CD4-positive, CD25-positive, alpha-beta regulatory T cell (primary cell): Measurements from ENCODE around the gene OMA1. TPM values are rescaled to one million over a fixed set of nuclear protein-coding genes. Genes with fewer than 3 reads are reported as not detected.
"Not testable (repeated sequence)": the region's sequence is repeated elsewhere in the genome, so short reads cannot be mapped to it uniquely, and the experiment has no call there.

Experiments used
- ATAC-seq, 2 donors: fragments of 150-1000 bp; cut with Tn5 transposase; one replicate each; pipeline ENCODE4 v1.10.0; 2021; ENCODE audit warnings: low read depth in 2 of 2, moderate number of reproducible peaks in 2 of 2, moderate library complexity in 1 of 2
- DNase-seq, 3 donors: peaks; one replicate each; pipeline versions ENCODE4 v3.0.0 to v3.0.0-alpha.2; 2012 to 2022; ENCODE audit warnings: mixed read lengths in 1 of 3
- H3K27ac ChIP-seq: one replicate; pipeline ENCODE4 v1.7.0; 2013; ENCODE audit warnings: mild to moderate bottlenecking, low read length; ENCODE audit not compliant: insufficient read depth, poor library complexity, severe bottlenecking
- H3K27me3 ChIP-seq: one replicate; pipeline ENCODE4 v1.7.0; 2013; ENCODE audit warnings: low read length; ENCODE audit not compliant: control insufficient read depth, insufficient read depth
- H3K36me3 ChIP-seq: one replicate; pipeline ENCODE4 v1.7.0; 2013; ENCODE audit warnings: mild to moderate bottlenecking, low read length, moderate library complexity; ENCODE audit not compliant: control insufficient read depth, insufficient read depth
- H3K4me1 ChIP-seq: 2 replicates; pipeline ENCODE4 v1.7.0; 2013; ENCODE audit warnings: mild to moderate bottlenecking, low read length; ENCODE audit not compliant: insufficient read depth, control insufficient read depth, poor library complexity, severe bottlenecking
- H3K4me3 ChIP-seq: one replicate; pipeline ENCODE4 v1.7.0; 2013; ENCODE audit warnings: low read depth, mild to moderate bottlenecking, low read length, moderate library complexity
- H3K9me3 ChIP-seq, 2 experiments: 1 replicate in 1 of 2; 2 replicates in 1 of 2; pipeline ENCODE4 v1.7.0; 2013; ENCODE audit warnings: low read length in 2 of 2, mild to moderate bottlenecking in 1 of 2, moderate library complexity in 1 of 2; ENCODE audit not compliant: control insufficient read depth in 2 of 2
- H3K27ac Mint-ChIP-seq, 3 donors: one replicate each; pipeline ENCODE4 v1.8.0; 2020 to 2022; ENCODE audit warnings: mild to moderate bottlenecking in 3 of 3, mixed read lengths in 3 of 3, moderate library complexity in 2 of 3
- H3K27me3 Mint-ChIP-seq: one replicate; pipeline ENCODE4 v1.8.0; 2022; ENCODE audit warnings: mild to moderate bottlenecking, mixed read lengths
- H3K36me3 Mint-ChIP-seq: one replicate; pipeline ENCODE4 v1.8.0; 2020; ENCODE audit warnings: mixed read lengths
- H3K4me1 Mint-ChIP-seq, 4 donors: one replicate each; pipeline ENCODE4 v1.8.0; 2020 to 2022; ENCODE audit warnings: mixed read lengths in 4 of 4, mild to moderate bottlenecking in 1 of 4
- H3K4me3 Mint-ChIP-seq, 4 donors: one replicate each; pipeline ENCODE4 v1.8.0; 2020 to 2022; ENCODE audit warnings: mild to moderate bottlenecking in 4 of 4, mixed read lengths in 4 of 4, moderate library complexity in 3 of 4
- H3K9me3 Mint-ChIP-seq, 7 donors: one replicate each; pipeline ENCODE4 v1.8.0; 2020 to 2022; ENCODE audit warnings: mixed read lengths in 7 of 7, mild to moderate bottlenecking in 3 of 7, moderate library complexity in 2 of 7
- polyA plus RNA-seq, 4 donors: library from polyadenylated mRNA; unstranded; fragments of 300-500 nt; fragmentation: Illumina TruSeq; gene quantifications; one replicate each; pipeline ENCODE4 v1.2.3, GENCODE V29; 2021
- total RNA-seq: library from RNA; stranded (reverse); gene quantifications from one replicate; pipeline ENCODE4 v1.2.3, GENCODE V29; 2022

OMA1 gene
- total and polyA plus RNA-seq, 5 donors from 2014 or later: 27.1 to 42.9 (median 37.8) TPM

GRCh38 chr1:58561633-58562032, 15.1 kb upstream of the OMA1 start:
- Mint-ChIP-seq H3K27me3 (peaks cover 61% of the 10 kb centered on the region), H3K4me1 (no peaks in the 10 kb centered on the region), H3K36me3 (no peaks in the 10 kb centered on the region), H3K9me3 (peaks cover 0 to 5% (median 1%) of the 10 kb centered on the region in 7 donors), H3K4me3 (no peak overlapping the region), H3K27ac (no peak overlapping the region)
- ATAC-seq: no peak
- DNase-seq: no peak
- Histone ChIP-seq H3K4me1 (no peaks in the 10 kb centered on the region), H3K4me3 (no peak overlapping the region), H3K36me3 (no peaks in the 10 kb centered on the region), H3K27me3 (peaks cover 7% of the 10 kb centered on the region), H3K27ac (no peak overlapping the region), H3K9me3 (peaks cover 0 to 4% of the 10 kb centered on the region in 2 experiments)

DNA sequence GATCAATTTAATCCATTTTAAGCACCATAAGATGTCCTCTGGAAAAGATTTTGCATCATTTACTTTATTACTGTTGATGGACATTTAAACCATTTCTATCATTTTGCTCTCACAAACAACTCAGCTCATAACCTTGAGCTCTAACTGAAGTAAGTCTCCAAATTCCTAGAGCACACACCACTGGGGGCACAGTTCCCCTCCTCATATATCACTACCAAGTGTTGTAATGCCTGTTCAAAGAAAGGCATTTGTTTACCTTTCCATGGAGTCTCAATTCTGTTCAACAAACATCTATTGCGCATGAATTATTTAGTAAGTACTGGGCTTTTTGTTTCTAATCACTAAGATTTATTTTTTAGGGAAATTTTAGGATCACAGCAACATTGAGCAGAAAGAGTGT, 8.9 kb upstream of the OMA1 start:
- ATAC-seq (no peak), DNase-seq (no peak)
- H3K4me3 Mint-ChIP-seq: no peak overlapping the region
- no peaks in the 10 kb centered on the region for H3K36me3 ChIP-seq
- H3K36me3 Mint-ChIP-seq: no peaks in the 10 kb centered on the region
- peaks cover 11% of the 10 kb centered on the region for H3K27me3 ChIP-seq
- H3K4me3 ChIP-seq: no peak overlapping the region
- peaks cover 0 to 5% (median 1%) of the 10 kb centered on the region in 7 donors for H3K9me3 Mint-ChIP-seq
- H3K4me1 ChIP-seq: no peaks in the 10 kb centered on the region
- peaks cover 0 to 4% of the 10 kb centered on the region in 2 experiments for H3K9me3 ChIP-seq
- no peak overlapping the region for H3K27ac ChIP-seq
- no peak overlapping the region for H3K27ac Mint-ChIP-seq
- peaks cover 37% of the 10 kb centered on the region for H3K27me3 Mint-ChIP-seq
- H3K4me1 Mint-ChIP-seq: no peaks in the 10 kb centered on the region

GRCh38 chr1:58551186-58552140, 4.9 kb upstream of the OMA1 start:
- no peak overlapping the region for H3K4me3 Mint-ChIP-seq
- H3K27ac Mint-ChIP-seq: no peak overlapping the region

DNA sequence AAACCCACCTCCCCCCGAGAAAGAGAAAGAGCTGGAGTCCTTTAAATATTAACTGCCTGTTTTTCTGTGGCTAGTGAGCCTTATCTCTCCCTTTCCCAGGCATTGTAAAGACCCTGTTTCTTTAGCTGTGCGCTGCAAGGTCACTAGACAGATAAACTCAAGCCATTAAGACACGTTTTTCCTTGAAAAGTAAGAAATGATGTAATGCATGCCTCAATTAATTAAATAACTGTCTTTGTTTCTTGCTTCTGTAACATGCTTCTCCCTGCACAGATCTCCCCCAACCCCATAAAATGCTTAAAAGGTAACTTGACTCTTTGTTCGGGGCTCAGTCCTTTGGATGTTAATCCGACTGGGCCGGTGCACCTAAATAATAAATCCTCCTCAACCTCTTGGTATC, 2.8 kb upstream of the OMA1 start:
- not testable (repeated sequence) for H3K36me3 ChIP-seq, H3K4me3 ChIP-seq, H3K36me3 Mint-ChIP-seq, DNase-seq, H3K4me1 ChIP-seq, H3K4me3 Mint-ChIP-seq, ATAC-seq, H3K9me3 Mint-ChIP-seq, H3K9me3 ChIP-seq, H3K27me3 ChIP-seq, H3K27ac ChIP-seq
- H3K27ac Mint-ChIP-seq: peak overlapping the region in 1 of 3 donors; percentile 60
- H3K4me1 Mint-ChIP-seq: peaks cover 6 to 21% (median 16%) of the 10 kb centered on the region in 4 donors
- peaks cover 14% of the 10 kb centered on the region for H3K27me3 Mint-ChIP-seq

More at GRCh38 chr1:58551186-58552140, 4.9 kb upstream of the OMA1 start:
- peaks cover 22% of the 10 kb centered on the region for H3K27me3 Mint-ChIP-seq
- H3K9me3 Mint-ChIP-seq: peaks cover 0 to 2% (median 0%) of the 10 kb centered on the region in 7 donors
- Histone ChIP-seq H3K9me3 (no peaks in the 10 kb centered on the region), H3K27ac (no peak overlapping the region), H3K4me1 (no peaks in the 10 kb centered on the region), H3K36me3 (no peaks in the 10 kb centered on the region), H3K4me3 (no peak overlapping the region), H3K27me3 (peaks cover 10% of the 10 kb centered on the region)
- no peaks in the 10 kb centered on the region for H3K36me3 Mint-ChIP-seq
- DNase-seq: no peak
- ATAC-seq: no peak
- peaks cover 0 to 6% (median 5%) of the 10 kb centered on the region in 4 donors for H3K4me1 Mint-ChIP-seq

DNA sequence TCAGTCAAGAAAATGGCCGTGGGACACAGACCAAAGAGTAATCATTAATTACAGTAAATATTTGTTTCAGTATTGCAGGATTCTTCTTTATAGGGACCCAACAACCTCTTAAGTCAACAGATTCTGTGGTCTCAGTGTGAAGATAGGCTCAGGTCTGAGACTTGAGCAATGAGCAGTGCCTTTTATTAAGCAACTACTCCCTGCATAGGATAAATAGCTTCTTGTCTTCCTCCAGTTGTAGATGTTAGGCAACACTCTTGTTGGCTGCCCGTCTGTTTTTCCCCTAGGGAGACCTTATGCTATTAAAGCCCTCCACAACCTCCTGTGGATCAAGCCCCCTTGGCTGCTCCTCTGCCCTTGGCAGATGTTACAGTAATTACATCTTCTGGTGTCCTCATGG, 1.8 kb upstream of the OMA1 start:
- Histone ChIP-seq H3K4me3 (no peak overlapping the region), H3K36me3 (no peaks in the 10 kb centered on the region), H3K4me1 (peaks cover 10% of the 10 kb centered on the region), H3K27ac (no peak overlapping the region), H3K9me3 (no peaks in the 10 kb centered on the region), H3K27me3 (peaks cover 6% of the 10 kb centered on the region)
- H3K27me3 Mint-ChIP-seq: peaks cover 12% of the 10 kb centered on the region
- H3K27ac Mint-ChIP-seq: peak overlapping the region in 1 of 3 donors; percentile 53
- H3K4me1 Mint-ChIP-seq: peaks cover 9 to 25% (median 18%) of the 10 kb centered on the region in 4 donors
- H3K4me3 Mint-ChIP-seq: peak overlapping the region in 1 of 4 donors; percentile 22
- DNase-seq (no peak), ATAC-seq (no peak)
- peaks cover 0 to 1% (median 0%) of the 10 kb centered on the region in 7 donors for H3K9me3 Mint-ChIP-seq
- no peaks in the 10 kb centered on the region for H3K36me3 Mint-ChIP-seq

GRCh38 chr1:58545591-58546519, 671 bp downstream of the OMA1 start:
- H3K9me3 ChIP-seq: no peaks in the 10 kb centered on the region
- peak; percentile 68 to 72 for ATAC-seq

GRCh38 chr1:58543260-58543659, 3.3 kb downstream of the OMA1 start:
- no peaks in the 10 kb centered on the region for H3K27me3 ChIP-seq
- H3K27ac ChIP-seq: no peak overlapping the region
- H3K27me3 Mint-ChIP-seq: peaks cover 6% of the 10 kb centered on the region
- peaks cover 16 to 36% (median 27%) of the 10 kb centered on the region in 4 donors for H3K4me1 Mint-ChIP-seq
- H3K4me3 Mint-ChIP-seq: peak overlapping the region in 1 of 4 donors; percentile 30
- H3K4me1 ChIP-seq: peaks cover 10% of the 10 kb centered on the region
- ATAC-seq (no peak), DNase-seq (no peak)
- H3K9me3 Mint-ChIP-seq: no peaks in the 10 kb centered on the region
- H3K27ac Mint-ChIP-seq: no peak overlapping the region
- H3K9me3 ChIP-seq: no peaks in the 10 kb centered on the region
- no peaks in the 10 kb centered on the region for H3K36me3 ChIP-seq
- H3K4me3 ChIP-seq: no peak overlapping the region
- H3K36me3 Mint-ChIP-seq: peaks cover under 1% of the 10 kb centered on the region

More at GRCh38 chr1:58545591-58546519, 671 bp downstream of the OMA1 start:
- H3K4me3 Mint-ChIP-seq: peak overlapping the region; percentile 93 to 96 (median 96)
- peaks cover 0 to 1% (median 0%) of the 10 kb centered on the region in 7 donors for H3K9me3 Mint-ChIP-seq
- Histone ChIP-seq H3K27me3 (peaks cover 5% of the 10 kb centered on the region), H3K4me1 (peaks cover 10% of the 10 kb centered on the region), H3K27ac (peak overlapping the region; percentile 99), H3K36me3 (no peaks in the 10 kb centered on the region), H3K4me3 (peak overlapping the region; percentile 95)
- peak overlapping the region; percentile 97 to 99 (median 99) for H3K27ac Mint-ChIP-seq
- peaks cover 16 to 33% (median 22%) of the 10 kb centered on the region in 4 donors for H3K4me1 Mint-ChIP-seq
- DNase-seq: peak; percentile 69 to 87 (median 83)
- H3K27me3 Mint-ChIP-seq: peaks cover 6% of the 10 kb centered on the region
- no peaks in the 10 kb centered on the region for H3K36me3 Mint-ChIP-seq
